Kidney (tissue), 14 donors: ENCODE results near the gene TTPAL. TPM values are rescaled to one million over a fixed set of nuclear protein-coding genes. Genes with fewer than 3 reads are reported as not detected.

Experiments used
- DNase-seq, 5 donors: peaks; one replicate each; pipeline ENCODE4 v3.0.0-alpha.2; 2013 to 2020
- FAIRE-seq: peaks from 2 replicates; lab custom pipeline; 2012; peaks lifted over from hg19 to GRCh38; lab: Jason Lieb, UNC
- H3K27ac ChIP-seq, 2 donors: one replicate each; pipeline ENCODE4 v1.7.0; 2013; ENCODE audit warnings: low read depth in 2 of 2, low read length in 2 of 2, inconsistent platforms in 1 of 2
- H3K27me3 ChIP-seq: one replicate; pipeline ENCODE4 v1.7.1; 2013; ENCODE audit warnings: low read length, inconsistent platforms; ENCODE audit not compliant: control insufficient read depth, insufficient read depth
- H3K36me3 ChIP-seq, 3 donors: one replicate each; pipeline versions ENCODE4 v1.7.0 to v1.7.1; 2013; ENCODE audit warnings: low read length in 3 of 3, control low read depth in 1 of 3, inconsistent platforms in 1 of 3; ENCODE audit not compliant: insufficient read depth in 3 of 3, control insufficient read depth in 2 of 3
- H3K4me1 ChIP-seq, 3 donors: one replicate each; pipeline versions ENCODE4 v1.7.0 to v1.7.1; 2013; ENCODE audit warnings: low read length in 3 of 3, inconsistent platforms in 1 of 3, low read depth in 1 of 3; ENCODE audit not compliant: control insufficient read depth in 2 of 3, insufficient read depth in 2 of 3
- H3K4me3 ChIP-seq, 3 donors: one replicate each; pipeline versions ENCODE4 v1.7.0 to v1.8.1; 2013; ENCODE audit warnings: low read length in 3 of 3, control low read depth in 1 of 3, inconsistent platforms in 1 of 3
- H3K9ac ChIP-seq, 3 donors: one replicate each; pipeline versions ENCODE4 v1.7.0 to v1.7.1; 2013; ENCODE audit warnings: low read length in 3 of 3, control low read depth in 1 of 3, inconsistent platforms in 1 of 3
- H3K9me3 ChIP-seq, 3 donors: one replicate each; pipeline versions ENCODE4 v1.7.0 to v1.7.1; 2013; ENCODE audit warnings: low read length in 3 of 3, control low read depth in 1 of 3, inconsistent platforms in 1 of 3; ENCODE audit not compliant: control insufficient read depth in 2 of 3, insufficient read depth in 1 of 3
- CTCF ChIP-seq: IDR thresholded peaks from 3 replicates; pipeline ENCODE4 v1.5.1; 2012; ENCODE audit warnings: mild to moderate bottlenecking, moderate library complexity, borderline replicate concordance; ENCODE audit not compliant: insufficient read depth; ENCODE audit errors: extremely low read depth
- intact Hi-C: fragments of 100-400 bp; cut with DNase I; formaldehyde crosslinking; loops from one replicate; pipeline ENCODE4 v1.11.1; 2022
- polyA plus RNA-seq: library from polyadenylated mRNA; stranded (reverse); fragments of 350-450 nt; fragmentation: Illumina TruSeq; extraction: RNeasy Lipid Tissue Mini Kit (QIAGEN cat#74804); gene quantifications from one replicate; pipeline ENCODE4 v1.2.3, GENCODE V29; 2014; ENCODE audit warnings: low read depth, low replicate concordance; ENCODE audit not compliant: insufficient read depth
- total RNA-seq: library from RNA; stranded (reverse); fragmentation: NEBNext Ultra II Directional; extraction: Animal tissue kit (Norgen Biotek cat#: 25700); gene quantifications from one replicate; pipeline ENCODE4 v1.2.1, GENCODE V29; 2021
- donor health status: control.
- donor health status: control.
- donor health status: control.
- donor health status: control.
- donor health status: control.
- donor health status: DM: yes; HTN: yes; CAD: no.
- donor health status: Normal renal cell carcinoma (clear cell type).

Gene TTPAL
- total and polyA plus RNA-seq, 2 donors from 2014 or later, result 3.5 to 13.5 TPM

- DNase-seq, result no peak
- intact Hi-C loops, result no loop called here
- H3K36me3 ChIP-seq, result peaks cover 0 to 31% (median 4%) of the 10 kb centered on the region in 3 donors
- no peaks in the 10 kb centered on the region for H3K27me3 ChIP-seq
- no peak for TF ChIP-seq CTCF
- no peaks in the 10 kb centered on the region for H3K9me3 ChIP-seq
- no peak for FAIRE-seq
- H3K27ac ChIP-seq, result no peak overlapping the region
- no peaks in the 10 kb centered on the region for H3K4me1 ChIP-seq
- H3K4me3 ChIP-seq, result no peak overlapping the region
- H3K9ac ChIP-seq, result no peak overlapping the region
Measured at GRCh38 chr20:44426879-44427790, 48.5 kb upstream of the TTPAL start.

GRCh38 chr20:44427804-44428173, 47.9 kb upstream of the TTPAL start:
- no peak overlapping the region for H3K9ac ChIP-seq
- H3K27ac ChIP-seq, result no peak overlapping the region
- intact Hi-C loops, result no loop called here
- H3K4me1 ChIP-seq, result no peaks in the 10 kb centered on the region
- no peak overlapping the region for H3K4me3 ChIP-seq
- H3K27me3 ChIP-seq, result no peaks in the 10 kb centered on the region
- DNase-seq (no peak), FAIRE-seq (no peak)
- TF ChIP-seq CTCF, result no peak
- H3K9me3 ChIP-seq, result no peaks in the 10 kb centered on the region
- peaks cover 0 to 28% (median 4%) of the 10 kb centered on the region in 3 donors for H3K36me3 ChIP-seq

GRCh38 chr20:44428174-44429016, 47.3 kb upstream of the TTPAL start:
- Histone ChIP-seq H3K9me3 (no peaks in the 10 kb centered on the region), H3K4me3 (no peak overlapping the region), H3K4me1 (no peaks in the 10 kb centered on the region), H3K36me3 (peaks cover 0 to 26% (median 3%) of the 10 kb centered on the region in 3 donors), H3K27me3 (no peaks in the 10 kb centered on the region), H3K27ac (no peak overlapping the region), H3K9ac (no peak overlapping the region)
- DNase-seq (no peak), FAIRE-seq (no peak)
- intact Hi-C loops, result no loop called here
- no peak for TF ChIP-seq CTCF
